HG03565 (cell line): ENCODE results near the gene SERGEF.

ENCODE experiments used
- ATAC-seq: cut with Tn5 transposase; IDR thresholded peaks from one replicate; pipeline ENCODE4 v1.9.1; 2021; ENCODE audit warnings: mild to moderate bottlenecking, moderate library complexity; ENCODE audit not compliant: unreplicated experiment

The SERGEF gene

GRCh38 chr11:17954395-17955252 lies 58.2 kb downstream of the SERGEF start:
- ATAC-seq, result no peak

- no peak for ATAC-seq
Measured at GRCh38 chr11:17952487-17952886, 60.4 kb downstream of the SERGEF start.

GRCh38 chr11:17951685-17952388 lies 61.0 kb downstream of the SERGEF start:
- no peak for ATAC-seq

DNA sequence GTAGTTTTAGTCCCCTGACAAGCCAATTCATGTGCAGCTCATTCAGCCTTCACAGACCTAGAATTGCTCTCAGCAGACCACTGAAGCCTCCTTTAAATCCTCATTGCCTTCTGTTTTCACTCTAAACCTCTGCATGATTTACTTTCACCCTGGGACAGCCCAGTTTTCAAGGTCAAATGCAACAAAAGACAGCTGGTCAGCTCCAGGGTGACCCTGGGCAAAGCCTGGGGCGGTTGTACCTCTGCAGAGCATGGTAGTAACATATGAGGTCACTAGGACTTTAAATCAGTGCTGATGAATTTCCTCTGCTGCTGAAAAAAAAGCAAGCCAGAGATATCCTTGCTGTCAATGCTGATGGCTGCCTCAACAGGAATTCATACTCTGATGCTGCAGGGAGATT lies 62.2 kb downstream of the SERGEF start:
- no peak for ATAC-seq

- ATAC-seq, result no peak
Measured at GRCh38 chr11:17948296-17948695, 64.6 kb downstream of the SERGEF start.

- ATAC-seq, result no peak
Measured at GRCh38 chr11:17939542-17939941, 73.3 kb downstream of the SERGEF start.

DNA sequence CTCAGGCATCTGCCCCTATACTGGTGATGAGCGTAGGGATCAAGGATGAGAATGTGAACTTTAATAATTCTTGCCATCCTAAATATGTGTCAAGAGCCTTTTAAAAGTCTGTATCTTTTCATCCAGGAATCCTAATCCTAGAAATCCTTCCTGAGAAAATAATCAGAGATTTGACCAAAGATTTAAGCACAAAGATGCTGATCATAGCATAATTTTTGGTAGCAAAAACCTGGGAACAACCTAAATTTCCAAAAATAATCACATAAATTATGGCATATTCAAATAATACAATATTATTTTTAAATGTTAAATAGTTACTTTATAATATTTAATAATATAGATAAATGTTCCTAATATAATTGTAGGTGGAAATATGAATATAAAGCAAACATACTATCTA lies 76.1 kb downstream of the SERGEF start:
- no peak for ATAC-seq

DNA sequence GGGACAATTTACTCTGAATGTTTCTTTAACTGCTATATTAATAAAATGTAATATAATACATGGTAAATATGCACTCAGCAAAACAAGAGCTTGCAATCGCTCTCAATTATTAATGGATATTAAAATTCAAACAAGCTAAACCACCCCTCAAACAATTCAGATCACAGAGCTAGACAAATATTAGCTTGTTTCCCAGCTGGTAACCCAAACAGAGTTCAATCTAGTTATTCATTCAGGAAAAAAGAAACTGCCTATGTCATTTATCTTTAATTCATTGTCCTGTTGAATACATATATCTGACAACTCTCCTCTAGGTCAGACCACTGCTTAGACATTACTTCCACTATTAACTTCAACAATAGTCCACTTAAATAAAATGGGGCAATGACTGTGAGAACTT lies 78.7 kb downstream of the SERGEF start:
- ATAC-seq, result no peak

GRCh38 chr11:17933708-17934107 lies 79.1 kb downstream of the SERGEF start:
- ATAC-seq, result no peak

- no peak for ATAC-seq
Measured at GRCh38 chr11:17932472-17932871, 80.4 kb downstream of the SERGEF start.

- ATAC-seq, result no peak
Measured at GRCh38 chr11:17931595-17931994, 81.3 kb downstream of the SERGEF start.

DNA sequence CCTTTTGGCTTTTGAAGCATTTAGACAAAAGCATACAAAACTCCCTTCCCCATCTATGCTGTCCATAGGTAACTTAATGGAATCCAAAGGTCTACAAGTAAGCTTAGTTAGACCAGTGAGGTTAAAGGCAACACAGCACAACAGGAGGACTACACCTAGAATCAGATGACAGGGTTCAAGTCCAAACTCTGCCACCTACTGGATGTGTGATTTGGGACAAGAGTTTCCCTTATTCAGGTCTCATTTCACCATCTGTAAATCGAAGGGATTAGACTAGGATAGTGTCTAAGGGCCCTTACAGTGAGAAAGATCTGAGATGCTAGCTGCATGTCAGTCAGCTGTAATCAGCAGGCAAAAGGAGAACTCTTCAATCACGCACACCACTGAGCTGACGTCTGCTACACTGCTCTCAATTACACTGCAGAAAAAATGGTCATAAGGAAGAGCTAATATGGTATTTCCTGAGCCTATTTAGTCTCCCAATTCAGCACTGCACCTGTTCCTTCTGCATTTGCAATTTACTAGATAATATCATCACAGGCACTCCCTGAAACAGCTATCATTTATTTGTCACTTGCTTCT lies 82.2 kb downstream of the SERGEF start:
- no peak for ATAC-seq

DNA sequence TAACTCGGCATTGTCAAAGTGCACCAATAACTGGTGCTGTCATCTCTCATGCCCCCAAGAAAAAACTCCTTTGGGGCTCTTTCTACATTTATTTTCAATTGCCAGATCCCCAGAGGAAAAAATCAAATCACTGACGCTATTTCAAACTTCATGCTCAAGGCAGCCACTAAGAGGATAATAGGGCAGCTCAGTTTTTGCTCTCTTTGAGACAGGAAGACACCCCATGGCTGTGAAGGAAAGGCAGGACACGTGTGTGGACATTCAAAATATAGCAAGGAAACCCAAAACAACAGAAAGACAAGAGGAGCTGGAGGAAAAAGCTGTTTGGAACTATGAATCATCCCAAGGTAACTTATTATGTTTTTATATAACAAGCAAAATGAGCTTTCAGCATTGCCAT lies 83.7 kb downstream of the SERGEF start:
- ATAC-seq, result no peak

DNA sequence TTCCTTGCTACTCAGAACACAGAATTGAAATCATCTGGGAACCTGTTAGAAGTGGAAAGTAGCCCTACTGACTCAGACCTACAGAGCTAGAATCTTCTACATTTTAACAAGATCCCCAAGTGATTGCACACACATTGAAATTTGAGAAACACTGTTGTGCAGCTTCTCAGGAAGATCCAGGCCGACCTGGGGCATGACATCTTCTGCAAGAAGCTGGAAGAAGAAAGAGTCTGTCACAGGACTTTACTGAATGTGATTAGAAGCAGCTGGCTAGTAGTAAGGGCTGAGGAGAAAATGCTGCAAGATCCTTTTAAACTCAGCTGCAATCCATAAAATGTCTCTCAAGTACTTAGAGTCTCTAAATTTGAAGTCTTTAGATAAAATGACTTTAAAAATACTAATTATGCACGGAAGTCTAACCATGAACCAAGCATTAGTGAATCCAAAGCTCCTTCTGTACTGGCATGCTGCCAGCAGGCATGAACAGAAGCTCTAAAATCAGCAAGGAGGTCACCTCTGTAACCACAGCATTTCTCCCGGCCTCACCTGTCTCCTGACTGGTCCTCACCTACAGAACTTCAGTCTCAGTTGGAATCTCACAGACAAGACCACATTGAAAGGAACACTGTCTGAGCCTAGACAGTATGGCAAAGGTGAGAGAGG lies 85.0 kb downstream of the SERGEF start:
- no peak for ATAC-seq

DNA sequence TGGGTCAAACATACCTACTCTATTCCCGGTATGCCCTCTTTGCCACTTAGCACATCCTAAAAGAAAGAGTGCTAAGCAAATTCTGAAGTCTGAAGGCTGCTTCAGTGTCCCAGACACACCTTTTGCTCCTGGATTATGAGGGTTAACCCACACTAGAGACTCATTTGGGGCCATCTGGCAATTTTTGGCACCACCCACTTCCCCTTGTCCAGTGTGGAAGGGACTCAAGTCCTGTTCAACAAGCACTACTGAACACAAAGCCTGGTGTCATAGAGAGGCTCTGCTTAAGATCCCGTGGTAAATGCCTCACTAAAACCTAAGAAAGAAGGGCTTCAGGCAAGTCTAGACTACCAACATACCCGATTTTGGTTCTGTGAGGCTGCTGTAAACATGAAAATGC lies 85.8 kb downstream of the SERGEF start:
- ATAC-seq, result no peak

GRCh38 chr11:17924713-17925112 lies 88.1 kb downstream of the SERGEF start:
- no peak for ATAC-seq

GRCh38 chr11:17923217-17923616 lies 89.6 kb downstream of the SERGEF start:
- ATAC-seq, result no peak

GRCh38 chr11:17922416-17922788 lies 90.4 kb downstream of the SERGEF start:
- ATAC-seq, result no peak

- no peak for ATAC-seq
Measured at GRCh38 chr11:17921659-17922415, 91.0 kb downstream of the SERGEF start.

GRCh38 chr11:17918049-17918605 lies 94.7 kb downstream of the SERGEF start:
- ATAC-seq, result no peak
